GM18502 (cell line): Measurements from ENCODE around the gene ZNF83.
"Not testable (repeated sequence)": the region's sequence is repeated elsewhere in the genome, so short reads cannot be mapped to it uniquely, and the experiment has no call there.

Source experiments
- ATAC-seq: cut with Tn5 transposase; IDR thresholded peaks from one replicate; pipeline ENCODE4 v1.9.1; 2021; ENCODE audit warnings: mild to moderate bottlenecking; ENCODE audit not compliant: unreplicated experiment, poor library complexity

Gene ZNF83

GRCh38 chr19:52646571-52647217 is 8.5 kb upstream of the ZNF83 start:
- ATAC-seq = no peak

- no peak for ATAC-seq
These were observed 2.8 kb upstream of the ZNF83 start for GRCh38 chr19:52640916-52641315.

- ATAC-seq = no peak
These were observed 1.8 kb upstream of the ZNF83 start for GRCh38 chr19:52639996-52640395.

- ATAC-seq = peak; percentile 13
These were observed 446 bp upstream of the ZNF83 start for GRCh38 chr19:52638601-52639000.

GRCh38 chr19:52635786-52636570 is 2.2 kb downstream of the ZNF83 start:
- no peak for ATAC-seq

GRCh38 chr19:52627441-52627840 is 10.7 kb downstream of the ZNF83 start:
- ATAC-seq = not testable (repeated sequence)

GRCh38 chr19:52626915-52627314 is 11.2 kb downstream of the ZNF83 start:
- no peak for ATAC-seq

DNA sequence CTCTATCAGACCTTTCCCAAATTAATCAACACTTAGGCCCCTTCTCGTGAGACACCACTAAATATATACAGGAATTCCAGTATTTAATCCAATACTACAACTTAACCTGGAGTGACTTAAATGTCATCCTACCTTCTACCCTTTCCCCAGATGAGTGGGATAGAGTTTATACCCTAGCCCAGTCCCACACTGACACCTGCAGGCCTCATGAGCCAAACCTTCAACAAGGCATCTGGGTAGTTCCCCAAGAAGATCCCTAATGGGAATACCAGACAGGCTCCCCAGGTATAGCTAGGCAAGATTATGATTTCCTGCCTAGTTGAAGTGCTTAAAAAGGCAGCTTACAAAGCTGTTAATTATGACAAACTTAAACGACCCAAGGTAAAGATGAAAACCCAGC is 15.9 kb downstream of the ZNF83 start:
- ATAC-seq = no peak

DNA sequence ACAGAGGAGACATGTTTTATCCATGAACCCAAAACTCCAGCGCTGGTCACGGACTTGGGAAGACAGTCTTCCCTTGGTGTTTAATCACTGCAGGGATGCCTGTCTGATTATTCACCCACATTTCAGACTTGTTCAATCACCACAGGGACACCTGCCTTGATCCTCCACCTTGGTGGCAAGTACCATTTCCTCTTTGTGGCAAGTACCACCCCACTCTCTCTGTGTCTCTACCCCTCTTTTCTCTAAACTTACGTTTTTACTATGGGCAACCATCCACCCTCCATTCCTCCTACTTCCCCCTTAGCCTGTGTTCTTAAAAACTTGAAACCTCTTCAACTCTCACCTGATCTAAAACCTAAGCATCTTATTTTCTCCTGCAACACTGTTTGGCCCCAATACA is 16.8 kb downstream of the ZNF83 start:
- ATAC-seq = no peak

- ATAC-seq = no peak
These were observed 24.8 kb downstream of the ZNF83 start for GRCh38 chr19:52613299-52613906.

GRCh38 chr19:52603558-52604207 is 34.5 kb downstream of the ZNF83 start:
- no peak for ATAC-seq

- no peak for ATAC-seq
These were observed 35.2 kb downstream of the ZNF83 start for GRCh38 chr19:52602941-52603340.

GRCh38 chr19:52601974-52602366 is 36.2 kb downstream of the ZNF83 start:
- ATAC-seq = not testable (repeated sequence)

DNA sequence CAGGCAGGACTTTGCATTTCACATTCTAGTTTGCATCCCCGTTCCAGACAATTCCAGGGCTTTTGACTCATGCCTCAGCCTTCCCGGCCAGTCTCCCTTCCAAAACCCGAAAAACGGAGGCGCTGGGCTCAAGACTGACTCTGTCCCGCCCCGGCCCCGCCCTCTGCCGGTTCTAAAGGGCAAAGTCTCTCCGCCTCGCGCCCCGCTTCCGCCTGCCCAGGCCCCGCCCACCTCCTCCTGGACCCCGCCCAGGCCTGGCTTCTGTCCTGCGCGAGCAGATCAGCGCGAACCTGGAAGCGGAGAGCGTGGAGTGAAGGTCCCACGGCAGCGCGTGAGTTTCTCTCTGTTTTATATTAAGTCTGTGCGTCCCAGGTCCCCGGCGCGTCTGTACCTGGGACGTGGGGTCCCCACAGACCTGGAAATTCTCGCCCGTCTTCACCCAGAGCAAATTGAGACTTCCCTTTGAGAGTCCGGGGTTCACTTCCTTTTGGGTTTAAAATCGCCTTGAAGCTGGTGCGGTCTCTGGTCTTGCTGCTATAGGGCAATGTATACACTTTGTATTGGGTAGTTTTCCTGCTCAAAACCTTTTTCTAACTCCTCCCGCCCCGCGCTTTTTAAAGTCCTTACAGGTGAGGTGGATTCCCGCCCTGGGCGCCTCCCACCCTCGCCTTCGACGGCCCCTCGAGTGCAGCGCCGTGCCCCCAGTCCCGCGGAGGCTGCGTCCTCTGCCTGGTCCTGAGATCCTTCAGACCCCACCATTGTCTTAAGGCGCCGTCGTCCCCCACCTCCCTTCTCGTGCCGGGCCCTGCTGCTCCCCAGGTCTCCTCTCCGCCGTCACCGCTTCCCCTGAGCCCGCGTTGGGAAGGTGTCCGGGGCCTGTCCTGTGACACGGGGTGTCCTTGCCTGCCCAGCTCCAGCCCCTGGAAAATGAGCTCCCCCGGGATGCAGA is 36.9 kb downstream of the ZNF83 start:
- ATAC-seq = peak; percentile 94

DNA sequence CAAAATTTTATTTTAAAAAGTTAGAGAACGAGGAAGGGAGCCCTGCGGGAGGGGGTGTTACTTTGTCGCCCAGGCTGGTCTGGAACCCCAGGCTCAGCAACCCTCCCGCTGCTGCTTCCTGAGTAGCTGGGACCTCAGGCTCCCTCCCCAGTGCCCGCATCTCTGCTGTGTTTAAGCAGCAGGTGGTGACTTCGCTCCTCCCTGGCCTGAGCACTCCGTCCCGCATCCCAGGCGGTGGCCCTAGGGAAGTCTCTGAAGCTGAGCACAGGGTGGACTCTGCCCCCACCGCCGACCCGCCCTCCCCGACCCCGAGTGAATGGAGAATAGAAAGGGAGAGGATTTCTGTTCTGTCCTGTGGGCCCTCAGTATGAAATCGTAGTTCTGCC is 37.5 kb downstream of the ZNF83 start:
- peak; percentile 10 for ATAC-seq

DNA sequence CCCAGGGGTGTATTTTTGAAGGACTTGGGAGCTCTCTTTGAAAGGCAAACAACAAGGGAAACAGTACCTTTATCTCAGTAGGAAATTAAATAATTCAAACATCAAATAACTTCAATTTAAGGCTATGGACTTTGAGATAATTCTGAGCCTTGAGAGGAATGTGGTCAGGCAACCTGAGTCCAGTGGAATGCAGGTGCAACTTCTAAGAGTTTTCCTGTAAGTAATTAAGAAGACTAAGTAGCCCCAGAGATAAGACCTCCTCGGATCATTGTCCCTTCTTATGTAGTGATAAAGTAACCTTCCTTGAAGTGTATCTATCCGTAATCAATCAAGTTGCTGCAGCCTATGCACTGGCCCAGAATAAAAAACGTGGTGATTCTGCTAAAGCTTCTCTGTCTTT is 38.9 kb downstream of the ZNF83 start:
- no peak for ATAC-seq

- ATAC-seq = not testable (repeated sequence)
These were observed 44.7 kb downstream of the ZNF83 start for GRCh38 chr19:52593441-52593840.

DNA sequence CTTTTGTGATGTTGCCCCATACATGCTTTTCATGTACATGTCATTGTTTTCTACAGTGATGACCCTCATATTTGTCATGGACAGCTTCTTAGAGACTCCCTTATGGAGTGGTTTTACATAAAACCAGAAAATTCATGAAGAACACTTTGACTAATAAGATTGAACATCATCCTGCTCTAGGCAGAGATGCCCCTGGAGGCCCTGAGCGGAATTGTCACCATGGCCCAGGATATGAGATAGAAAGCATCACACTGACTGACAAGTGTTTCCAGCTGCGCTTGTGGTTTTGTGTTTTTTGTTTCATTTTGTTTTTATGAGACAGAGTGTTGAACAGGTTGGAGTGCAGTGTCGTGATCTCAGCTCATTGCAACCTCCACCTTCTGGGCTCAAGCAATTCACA is 45.9 kb downstream of the ZNF83 start:
- no peak for ATAC-seq

DNA sequence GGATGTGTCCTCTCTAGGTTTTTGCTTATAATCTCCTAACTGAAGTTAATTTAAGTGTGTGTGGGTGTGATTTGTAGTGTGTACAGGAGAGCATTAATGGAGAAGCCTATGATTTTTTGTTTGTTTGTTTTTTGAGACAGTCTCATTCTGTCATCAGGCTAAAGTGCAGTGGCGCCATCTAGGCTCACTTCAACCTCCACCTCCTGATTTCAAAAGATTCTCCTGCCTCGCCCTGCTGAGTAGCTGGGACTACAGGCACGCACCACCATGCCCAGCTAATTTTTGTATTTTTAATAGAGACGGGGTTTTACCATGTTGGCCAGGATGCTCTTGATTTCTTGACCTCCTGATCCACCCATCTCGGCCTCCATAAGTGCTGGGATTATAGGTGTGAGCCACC is 47.4 kb downstream of the ZNF83 start:
- ATAC-seq = no peak

DNA sequence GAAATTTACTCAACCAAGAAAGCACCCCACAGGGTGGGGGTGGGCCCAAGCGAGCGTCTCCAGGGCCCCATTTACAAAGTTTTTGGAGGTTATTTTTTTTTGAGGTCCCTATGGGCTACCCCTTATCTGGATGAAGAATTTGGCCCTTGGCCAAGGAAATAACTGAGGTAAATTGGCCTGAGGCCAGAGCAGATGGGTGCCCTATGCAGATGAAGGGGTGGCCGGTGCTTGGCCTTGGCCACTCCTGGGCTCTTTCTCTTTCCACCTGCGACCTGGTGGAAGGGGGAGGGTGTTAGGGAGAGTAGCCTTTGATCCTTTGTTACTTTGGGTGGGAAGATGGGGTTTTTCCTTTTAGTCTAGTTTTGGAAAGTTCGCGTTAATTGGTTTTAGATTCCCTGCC is 52.6 kb downstream of the ZNF83 start:
- no peak for ATAC-seq
